ENCODE data around the gene OVOL2.
"Not testable (repeated sequence)": the region's sequence is repeated elsewhere in the genome, so short reads cannot be mapped to it uniquely, and the experiment has no call there.

Gene OVOL2

DNA sequence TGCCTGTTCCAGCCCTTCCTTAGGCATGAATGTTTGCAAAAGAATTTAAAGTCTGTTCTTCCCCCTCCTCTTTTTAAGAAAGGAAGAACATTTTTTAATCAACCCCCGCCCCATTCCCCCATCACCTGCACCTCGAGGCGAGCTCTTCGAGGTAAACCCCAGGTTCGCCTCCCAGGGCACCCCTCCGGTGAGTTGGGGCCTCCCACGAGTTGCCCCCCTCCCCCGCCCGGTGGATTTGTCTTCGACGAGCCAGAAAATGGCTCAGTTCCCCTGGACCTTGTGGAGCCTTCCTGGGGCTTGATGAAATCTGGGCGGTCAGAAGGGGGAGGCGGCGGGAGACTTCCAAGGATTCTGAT lies 256 bp upstream of the OVOL2 start:
- DNase-seq: no peak

DNA sequence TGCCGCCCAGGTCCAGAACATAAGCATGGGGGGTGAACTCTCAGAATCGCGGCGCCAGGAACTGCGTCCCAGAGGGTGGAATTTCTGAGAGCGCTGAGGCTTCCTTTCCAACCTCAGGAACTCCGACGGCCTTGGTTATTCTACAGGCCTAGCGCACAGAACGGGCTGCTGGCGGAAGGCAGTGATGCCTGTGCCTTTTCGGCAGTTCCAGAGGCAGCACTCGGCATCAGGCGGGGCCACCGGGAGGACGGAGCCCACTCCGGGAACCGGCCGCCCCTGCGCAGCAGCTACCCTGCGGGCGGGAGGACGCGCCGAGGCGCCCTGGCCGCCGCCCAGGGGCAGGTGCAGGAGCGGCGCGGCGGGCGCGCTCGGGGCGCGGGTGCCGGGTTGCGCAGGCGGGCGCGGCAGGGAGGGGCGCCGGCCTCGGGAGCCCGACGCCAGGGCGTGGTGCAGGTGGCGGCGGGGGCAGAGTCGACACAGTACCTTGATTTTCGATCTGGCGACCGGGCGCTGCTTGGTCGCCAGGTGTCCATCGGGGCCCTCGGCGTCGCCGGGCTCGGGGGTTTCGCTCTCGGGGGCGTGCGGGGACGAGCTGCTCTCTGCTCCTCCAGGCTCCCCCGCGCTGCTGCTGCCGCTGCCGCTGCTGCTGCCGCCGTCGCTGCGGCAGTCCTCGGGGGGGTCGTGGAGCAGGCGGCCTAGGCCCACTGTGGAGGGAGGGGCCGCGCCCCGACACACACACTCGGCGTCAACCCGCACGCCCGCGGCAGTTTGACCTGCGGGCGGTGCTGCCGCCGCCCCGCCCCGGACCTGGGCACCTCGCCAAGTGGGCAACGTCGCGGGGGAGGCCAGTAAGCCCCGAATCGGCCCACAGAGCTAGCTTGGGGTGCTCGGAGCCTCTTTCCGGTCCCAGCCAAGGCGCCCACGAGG lies 1.3 kb downstream of the OVOL2 start:
- no peak for DNase-seq

DNA sequence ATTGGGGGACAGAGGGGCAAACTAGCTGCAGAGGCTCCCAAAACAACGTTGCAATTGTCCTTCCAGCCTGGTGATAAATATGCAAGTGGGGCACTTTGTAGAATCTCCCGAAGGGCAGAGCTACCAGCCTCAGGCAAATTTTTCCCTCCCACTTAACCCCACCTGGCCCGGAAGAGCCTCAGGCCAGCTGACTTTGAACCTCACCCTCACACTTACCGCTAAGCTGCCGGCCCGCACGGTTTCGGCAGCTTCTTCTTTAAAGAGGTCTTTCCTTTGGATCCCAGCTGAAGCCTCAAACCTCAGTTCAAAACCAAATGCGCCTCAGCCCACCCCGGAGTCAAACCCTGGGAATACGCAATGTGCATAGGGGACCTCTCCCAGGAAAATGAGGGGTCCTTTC lies 2.5 kb downstream of the OVOL2 start:
- DNase-seq: no peak

DNA sequence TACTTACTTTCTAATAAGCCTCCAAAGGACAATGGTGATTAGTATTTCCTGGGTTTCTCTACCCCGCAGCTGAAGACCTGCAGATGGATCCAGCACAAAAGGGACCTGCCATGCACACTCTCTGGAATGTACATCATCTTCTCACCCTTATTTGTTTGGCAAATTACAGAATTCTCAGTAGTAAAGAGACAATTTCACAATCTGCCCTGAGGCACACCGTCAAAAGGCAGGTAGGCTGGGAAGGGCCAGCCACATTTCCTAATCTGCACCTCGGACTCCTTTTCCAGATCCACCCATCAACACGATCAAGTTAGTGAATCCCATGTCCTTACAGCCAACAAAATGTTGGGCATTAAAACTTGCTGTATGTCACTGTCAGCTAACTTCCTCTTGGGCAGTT lies 4.9 kb downstream of the OVOL2 start:
- DNase-seq: no peak

DNA sequence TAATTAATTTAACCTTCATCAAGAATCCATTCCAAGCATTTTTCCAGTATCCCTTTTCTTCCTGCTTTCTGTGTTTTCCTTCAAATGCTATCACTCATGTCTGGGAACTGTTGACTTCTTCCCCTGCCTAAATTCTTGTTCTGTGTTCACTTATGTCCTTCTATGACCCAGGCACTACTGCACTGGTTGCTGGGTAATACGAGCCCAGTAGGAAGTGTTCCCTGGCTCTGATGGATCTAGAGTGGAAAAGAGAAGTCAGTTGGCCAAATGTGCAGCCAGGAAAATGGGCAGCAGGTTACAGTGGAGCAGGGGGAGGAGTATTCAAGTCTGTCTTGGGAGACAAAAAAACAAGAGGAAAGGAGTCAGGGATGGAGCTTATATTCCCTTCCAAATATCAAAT lies 7.1 kb downstream of the OVOL2 start:
- DNase-seq: no peak

DNA sequence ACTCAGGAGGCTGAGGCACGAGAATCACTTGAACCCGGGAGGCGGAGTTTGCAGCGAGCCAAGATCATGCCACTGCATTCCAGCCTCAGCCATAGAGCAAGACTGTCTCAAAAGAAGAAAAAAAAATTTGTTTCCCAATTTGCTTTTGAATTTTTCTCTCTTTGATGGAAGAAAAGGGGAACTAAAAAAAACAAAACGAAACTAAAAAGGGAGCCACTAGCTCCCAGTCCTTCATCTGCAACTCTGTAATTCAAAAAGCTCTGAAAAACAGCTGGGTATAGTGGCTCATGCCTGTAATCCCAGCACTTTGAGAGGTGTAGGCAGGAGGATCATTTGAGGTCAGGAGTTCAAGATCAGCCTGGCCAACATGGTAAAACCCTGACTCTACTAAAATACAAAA lies 9.5 kb downstream of the OVOL2 start:
- DNase-seq: no peak

DNA sequence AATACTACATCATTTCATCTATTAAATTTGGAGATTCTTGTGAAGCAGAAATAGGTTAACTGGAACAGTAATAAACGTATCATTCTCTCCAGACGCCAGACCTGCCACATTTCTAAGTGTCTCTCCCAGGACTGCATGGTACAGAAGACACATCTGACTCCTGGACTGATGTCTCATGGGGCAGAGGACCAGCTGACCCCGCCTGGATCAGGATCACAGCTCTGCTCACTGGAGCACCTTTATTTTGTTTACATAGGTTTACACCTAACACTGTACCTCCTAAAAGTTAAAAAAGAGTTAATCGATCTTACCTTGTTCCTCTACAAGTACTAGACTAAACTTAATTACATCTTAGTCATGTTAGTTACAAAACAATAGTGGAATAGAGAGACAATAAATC lies 11.2 kb downstream of the OVOL2 start:
- DNase-seq: no peak

DNA sequence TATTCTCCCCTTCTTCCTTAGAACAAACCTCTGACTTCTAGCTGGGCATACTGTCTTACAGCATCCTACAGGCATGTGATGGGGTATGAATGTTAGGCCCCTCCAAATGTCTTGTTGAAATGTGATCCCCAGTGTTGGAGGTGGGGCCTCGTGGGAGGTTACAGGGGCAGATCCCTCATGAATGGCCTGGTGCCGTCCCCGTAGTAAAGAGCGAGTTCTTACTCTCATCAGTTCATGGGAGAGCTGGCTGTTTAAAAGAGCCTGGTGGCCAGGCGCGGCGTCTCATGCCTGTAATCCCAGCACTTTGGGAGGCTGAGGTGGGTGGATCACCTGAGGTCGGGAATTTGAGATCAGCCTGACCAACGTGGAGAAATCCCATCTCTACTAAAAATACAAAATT lies 15.5 kb downstream of the OVOL2 start:
- no peak for DNase-seq

DNA sequence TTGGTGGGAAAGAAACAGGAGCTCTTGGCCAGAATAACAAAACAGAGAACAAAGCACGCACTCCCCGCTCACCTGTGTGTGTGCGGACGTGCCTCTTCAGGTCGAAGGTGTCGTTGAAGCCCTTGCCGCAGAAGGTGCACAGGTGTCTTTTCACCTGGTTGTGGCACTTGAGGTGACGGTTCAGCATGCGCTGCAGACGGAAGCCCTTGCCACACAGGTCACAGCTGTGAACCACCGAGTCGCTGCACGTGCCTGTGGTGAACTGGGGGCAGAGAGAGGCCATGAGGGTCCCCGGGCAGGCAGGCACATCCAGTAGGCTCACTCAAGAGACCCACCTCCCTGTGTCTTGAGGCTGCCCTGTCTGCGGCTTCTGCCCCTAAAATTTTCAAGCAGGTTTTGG lies 16.3 kb downstream of the OVOL2 start:
- no peak for DNase-seq

DNA sequence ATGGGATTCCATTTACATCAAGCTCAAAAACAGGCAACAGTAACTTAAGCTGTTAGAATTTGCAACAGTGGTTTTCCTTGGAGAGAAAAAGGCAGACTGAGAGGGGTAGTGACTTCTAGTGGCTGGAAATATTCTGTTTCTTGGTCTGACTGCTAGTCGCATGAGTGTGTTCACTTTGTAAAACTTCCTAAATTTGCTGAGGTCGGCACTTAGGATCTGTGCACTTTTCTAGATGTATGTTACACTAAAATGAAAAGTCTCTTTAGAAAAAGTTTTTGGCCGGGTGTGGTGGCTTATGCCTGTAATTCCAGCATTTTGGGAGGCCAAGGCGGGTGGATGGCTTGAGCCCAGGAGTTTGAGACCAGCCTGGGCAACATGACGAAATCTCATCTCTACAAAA lies 18.7 kb downstream of the OVOL2 start:
- no peak for DNase-seq

DNA sequence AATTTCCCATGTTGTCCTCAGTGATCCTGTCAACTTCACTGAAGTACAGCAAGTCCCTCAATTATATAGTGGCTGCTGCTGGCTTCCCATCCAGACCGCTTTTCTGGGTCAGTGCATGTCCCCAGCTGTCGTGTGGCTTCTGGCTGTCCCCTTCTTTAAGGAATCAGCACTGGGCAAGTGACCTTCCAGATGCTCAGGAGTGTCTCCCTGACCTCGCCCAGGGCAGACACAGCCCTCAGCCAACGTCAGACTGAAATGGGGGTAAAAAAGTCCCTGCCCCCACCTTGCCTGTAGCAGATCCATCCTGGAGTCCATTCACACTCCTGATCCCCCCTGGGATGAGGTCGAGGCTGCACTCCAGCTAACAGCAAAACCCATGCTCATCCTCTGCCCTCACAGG lies 23.7 kb downstream of the OVOL2 start:
- no peak for DNase-seq

DNA sequence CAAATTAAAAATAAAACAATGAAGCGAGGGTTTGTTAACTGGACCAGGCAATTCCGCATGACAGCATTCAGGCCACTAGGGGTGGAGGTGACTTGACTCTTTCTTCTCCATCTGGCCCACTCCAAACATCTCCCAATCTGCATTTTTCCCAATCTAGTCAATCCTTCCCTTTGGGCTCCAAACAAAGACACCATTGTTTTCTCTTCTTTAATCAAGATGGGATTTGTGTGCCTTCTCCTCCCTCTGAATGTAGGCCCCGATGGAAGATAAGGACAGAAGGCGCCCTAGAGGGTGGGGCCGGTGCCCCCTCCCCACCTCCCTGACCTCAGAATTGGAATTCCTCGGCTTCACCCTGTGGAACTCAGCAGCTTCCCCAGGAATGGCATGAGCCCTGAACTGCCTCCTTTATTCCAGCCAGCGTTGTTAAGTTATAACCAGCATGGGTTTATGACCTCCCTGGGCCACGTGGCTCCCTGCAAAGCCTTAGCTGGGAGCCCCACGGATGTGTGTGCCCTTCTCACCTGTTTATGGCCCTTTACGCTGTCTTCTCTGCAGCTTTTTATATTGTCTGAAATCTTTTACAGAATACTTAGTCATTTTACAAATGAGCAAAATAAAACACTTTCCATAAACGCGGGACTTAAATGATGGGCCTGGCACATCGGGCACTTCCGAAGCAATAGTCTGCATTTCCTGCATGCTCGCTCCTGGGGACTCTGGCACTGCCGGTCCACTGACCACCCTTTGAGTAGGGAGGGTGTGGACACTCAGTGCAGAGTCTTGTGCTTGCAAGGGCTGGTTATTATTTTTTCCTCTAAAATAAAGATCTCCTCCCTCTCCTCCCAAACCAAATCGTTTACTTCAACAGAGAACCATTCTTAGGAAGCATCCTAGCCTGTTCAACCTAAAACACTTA lies 24.5 kb downstream of the OVOL2 start:
- no peak for DNase-seq

DNA sequence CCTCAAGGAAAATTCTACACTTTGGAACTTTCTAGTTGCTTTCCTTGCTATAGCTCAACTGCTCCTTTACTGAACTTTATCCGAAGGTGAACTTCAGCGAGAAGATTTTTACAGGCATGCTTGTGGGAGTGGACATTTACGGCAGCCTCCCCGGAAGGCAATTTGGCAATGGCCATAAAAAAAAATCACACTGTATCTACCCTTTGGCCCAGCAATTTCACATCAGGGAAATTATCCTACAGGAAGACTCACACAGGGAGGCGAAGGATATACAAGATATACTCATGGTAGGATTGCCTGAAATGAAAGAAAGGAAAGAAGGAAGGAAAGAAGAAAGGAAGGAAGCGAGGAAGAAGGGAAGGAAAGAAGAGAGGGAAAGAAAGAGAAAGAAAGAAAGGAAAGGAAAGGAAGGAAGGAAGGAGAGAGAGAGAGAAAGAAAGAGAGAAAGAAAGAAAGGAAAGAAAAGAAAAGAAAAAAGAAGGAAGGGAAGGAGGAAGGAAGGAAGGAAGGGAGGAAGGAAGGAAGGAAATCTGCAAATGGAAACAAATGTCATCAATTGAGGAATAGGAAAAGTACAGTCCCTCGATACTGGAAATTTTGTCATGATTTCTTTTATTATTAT lies 25.7 kb downstream of the OVOL2 start:
- DNase-seq: no peak

DNA sequence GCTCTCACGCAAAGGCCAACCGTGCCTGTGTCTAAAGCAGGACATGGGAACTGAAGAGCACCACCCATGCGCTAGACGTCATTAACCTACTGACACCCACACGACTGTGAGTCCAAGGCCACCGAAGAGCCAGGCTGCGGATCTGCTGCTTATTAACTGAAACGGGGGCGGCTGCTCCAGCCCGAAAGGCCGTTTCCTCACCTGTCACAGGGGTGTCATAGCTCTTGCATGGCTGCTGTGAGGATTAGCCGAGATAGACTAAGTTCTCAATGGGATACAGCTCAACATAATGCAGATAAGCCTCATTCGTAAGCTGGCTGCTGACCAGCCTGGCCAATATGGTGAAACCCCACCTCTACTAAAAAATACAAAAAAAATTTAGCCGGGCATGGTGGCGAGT lies 26.7 kb downstream of the OVOL2 start:
- no peak for DNase-seq

DNA sequence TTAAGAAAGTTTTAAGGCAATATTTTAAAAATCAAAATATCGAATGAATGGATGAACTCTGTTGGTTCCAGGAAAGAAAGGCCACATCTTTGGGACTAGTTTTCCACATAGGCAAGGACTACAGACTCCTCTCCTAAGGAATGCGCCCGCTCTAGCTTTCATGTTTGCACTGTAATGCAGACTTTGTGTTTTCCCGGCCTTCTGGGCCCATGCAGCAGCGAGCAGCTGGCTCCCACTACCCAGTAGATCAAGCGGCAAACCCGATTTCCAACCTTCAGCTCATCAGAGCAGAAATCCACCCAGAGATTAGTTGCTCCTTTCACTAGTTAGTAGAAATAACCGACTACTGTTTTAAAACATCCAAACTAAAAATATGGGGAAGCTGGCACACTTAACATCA lies 27.7 kb downstream of the OVOL2 start:
- DNase-seq: no peak

DNA sequence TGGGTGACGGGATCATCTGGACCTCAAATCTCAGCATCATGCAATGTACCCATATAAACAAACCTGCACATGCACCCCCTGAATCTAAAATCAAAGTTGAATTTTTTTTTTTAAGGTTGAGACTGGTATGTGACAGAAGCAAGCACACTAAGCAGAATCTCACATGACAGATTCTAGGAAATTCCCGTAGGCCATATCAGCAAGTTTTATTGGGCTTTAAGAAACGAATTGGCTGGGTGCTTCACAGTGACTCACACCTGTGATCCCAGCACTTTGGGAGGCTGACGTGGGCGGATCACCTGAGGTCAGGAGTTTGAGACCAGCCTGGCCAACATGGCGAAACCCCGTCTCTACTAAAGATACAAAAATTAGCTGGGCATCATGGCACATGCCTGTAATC lies 30.7 kb downstream of the OVOL2 start:
- not testable (repeated sequence) for DNase-seq

DNA sequence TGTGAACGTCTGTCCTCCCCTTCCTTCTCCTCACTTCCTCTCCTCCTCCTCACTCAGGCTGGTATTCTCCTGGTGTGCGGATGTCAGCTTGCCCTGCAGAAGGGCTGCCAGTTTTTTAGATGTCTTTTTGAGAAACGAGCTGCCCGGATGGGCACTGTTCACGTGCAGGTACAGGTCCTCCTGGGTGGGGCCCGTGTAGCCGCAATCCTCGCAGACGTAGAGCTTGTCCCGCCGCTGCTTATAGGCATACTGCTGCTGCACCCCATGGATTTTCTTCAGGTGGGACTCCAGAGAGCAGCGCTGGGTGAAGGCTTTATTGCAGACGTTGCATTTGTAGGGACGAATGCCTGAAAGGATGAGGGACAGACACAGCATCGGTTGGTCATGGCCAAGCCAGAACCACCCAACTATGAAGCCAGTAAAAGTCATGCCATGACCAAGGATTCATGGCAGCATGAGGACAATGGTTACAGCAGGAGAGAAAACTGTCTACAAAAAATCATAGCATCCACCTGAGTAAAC lies 33.0 kb downstream of the OVOL2 start:
- no peak for DNase-seq

DNA sequence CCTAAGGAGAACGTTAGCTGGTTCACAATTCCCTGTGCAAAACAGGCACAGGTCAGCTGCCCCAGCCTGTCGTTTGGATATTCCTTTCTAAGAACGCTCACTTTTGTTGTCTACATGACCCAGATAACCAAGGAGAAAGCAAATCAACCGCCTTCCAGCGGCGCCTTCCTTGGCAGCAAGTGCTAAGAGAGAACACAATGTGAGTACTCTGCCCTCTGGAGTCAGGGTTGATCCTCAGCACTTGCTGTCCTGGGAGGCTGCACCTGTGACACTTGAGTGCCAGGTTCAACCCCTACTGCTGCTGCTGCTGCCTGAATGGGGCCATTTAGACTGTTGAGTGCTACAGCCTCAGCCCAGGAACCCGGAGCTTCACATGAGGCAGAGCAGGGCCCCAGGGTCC lies 36.8 kb downstream of the OVOL2 start:
- no peak for DNase-seq

DNA sequence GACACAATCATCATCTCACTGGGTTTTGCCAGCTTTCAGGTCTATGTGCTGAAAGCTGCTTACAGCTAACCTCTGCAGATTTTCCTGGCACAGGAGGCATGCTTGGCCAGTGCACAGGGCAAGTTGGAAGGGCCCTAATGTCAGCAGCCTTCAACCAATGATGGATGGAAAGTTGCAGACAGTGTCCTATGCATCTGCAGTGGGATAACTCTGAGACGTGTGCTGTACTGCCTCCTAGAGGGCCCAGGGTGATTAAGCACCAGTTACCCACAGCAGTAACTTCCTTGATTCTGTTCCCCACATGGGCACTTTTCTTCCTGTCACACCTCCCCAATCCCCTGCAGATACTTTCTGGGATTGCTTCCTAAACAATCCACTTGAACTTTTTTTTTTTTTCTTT lies 38.6 kb downstream of the OVOL2 start:
- no peak for DNase-seq

DNA sequence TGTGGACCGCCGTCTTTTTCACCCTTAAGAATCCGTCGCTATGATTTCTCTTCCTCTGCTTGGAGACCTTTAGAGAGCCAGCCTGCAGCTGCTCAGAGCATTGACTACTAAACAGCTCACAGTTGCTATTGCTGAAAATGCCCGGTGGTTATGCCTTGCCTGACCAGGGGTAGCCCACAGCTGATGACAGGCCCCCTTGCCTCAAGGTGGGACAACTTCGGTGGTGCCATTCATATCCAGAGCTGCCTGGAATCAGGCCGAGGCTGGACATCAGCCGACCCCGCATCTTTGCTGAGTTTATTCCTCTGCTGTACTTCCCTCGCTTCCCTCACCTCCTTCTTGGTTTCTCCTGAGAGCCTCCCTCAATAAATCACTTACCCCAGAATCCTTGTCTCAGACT lies 39.6 kb downstream of the OVOL2 start:
- DNase-seq: no peak

DNA sequence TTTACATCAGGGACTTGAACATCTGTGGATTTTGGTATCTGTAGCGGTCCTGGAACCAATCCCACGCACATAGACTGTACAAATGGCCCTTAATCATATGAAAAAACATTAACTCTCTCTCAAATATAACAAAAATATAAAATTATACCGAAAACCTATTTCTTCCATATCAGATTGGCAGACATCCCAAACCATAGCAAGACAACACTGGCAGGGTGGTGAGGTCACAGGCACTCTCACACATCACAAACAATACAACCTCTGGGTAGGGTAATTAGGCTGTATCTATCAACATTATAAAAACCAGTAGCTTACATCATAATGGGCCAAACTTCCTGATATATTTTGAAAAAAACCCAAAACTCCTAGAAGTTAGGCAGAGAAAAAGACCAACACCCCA lies 40.9 kb downstream of the OVOL2 start:
- DNase-seq: no peak

DNA sequence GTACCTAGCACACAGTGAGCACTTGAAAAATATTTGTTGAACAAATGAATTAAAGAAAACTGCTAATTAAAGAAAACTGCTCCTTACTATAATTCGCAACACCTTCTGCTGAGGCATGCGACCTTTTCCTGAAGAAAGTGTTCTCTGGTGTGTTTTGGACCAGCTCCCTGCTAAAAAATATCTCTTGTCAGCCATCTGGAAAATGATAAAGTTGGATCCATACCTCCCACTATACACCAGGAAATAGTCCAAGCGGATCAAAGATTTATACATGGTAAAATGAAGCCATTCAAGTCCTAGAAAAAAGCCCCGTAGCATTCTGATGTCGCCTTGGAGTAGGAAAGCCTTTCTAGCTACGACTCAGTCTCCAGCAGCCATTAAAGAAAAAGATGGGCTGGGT lies 43.3 kb downstream of the OVOL2 start:
- no peak for DNase-seq

DNA sequence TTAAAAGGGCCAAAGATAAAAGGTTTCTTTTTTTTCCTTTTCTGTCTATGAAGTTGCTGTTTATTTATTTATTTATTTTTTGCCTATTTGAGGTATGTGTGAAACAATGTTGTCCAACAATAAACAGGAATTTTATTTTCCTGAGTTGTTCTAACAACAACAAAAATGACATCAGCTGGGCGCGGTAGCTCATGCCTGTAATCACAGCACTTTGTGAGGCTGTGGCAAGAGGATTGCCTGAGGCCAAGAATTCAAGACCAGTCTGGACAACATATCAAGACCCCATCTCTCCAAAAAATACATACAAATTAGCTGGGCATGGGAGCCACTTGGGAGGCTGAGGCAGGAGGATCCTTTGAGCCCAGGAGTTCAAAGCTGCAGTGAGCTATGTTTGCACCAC lies 44.8 kb downstream of the OVOL2 start:
- no peak for DNase-seq

Measured in C1 segment of cervical spinal cord (tissue), 14 donors.